Activated CD4-positive, alpha-beta T cell treated with anti-CD3 and anti-CD28 coated beads, Interleukin-10, Interleukin-2, amounts not matched to agents 100 ng/mL and 50 ng/mL, durations not matched to agents 16 hours and 8 hours (primary cell): Measurements from ENCODE around the gene ITSN1.
A peak's percentile ranks its signal among the peaks of the same experiment; 100 is the strongest.
"Not testable (repeated sequence)": the region's sequence is repeated elsewhere in the genome, so short reads cannot be mapped to it uniquely, and the experiment has no call there.

Experiments
- DNase-seq: peaks from one replicate; pipeline ENCODE4 v3.0.0-alpha.2; 2020

Gene ITSN1

DNA sequence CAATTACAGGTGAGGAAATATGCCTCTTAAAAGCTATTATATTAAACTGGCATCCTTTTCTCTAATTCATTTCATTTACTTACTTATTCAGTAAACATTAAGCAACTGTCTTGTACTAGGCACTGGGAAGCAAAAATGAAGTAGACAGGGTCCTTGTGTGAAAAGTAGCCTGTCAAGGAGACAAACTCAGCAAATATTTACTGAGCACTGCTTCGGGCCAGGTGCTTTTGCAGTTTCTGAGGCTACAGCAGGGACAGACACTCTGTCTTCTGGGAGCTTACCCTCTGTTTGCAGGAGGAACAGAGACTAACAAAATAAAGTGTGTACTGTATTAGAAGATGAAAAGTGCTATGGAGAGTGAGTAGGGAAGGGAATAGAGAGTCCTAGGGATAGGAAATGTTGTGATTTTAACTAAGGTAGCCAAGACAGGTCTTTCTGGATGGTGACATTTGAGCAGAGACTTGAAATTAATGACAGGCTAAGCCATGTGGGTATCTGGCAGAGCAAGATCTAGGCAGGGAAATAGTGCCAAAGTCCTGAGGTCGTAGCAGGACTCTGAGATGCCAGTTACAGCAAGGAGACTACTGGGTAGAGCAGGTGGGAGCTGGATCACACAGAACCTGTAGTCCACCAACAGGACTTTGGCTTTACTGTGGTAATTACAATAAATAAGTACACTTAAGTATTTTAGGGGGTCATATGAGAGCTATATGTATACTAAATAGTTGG is 133.0 kb downstream of the ITSN1 start:
- DNase-seq, result no peak

DNA sequence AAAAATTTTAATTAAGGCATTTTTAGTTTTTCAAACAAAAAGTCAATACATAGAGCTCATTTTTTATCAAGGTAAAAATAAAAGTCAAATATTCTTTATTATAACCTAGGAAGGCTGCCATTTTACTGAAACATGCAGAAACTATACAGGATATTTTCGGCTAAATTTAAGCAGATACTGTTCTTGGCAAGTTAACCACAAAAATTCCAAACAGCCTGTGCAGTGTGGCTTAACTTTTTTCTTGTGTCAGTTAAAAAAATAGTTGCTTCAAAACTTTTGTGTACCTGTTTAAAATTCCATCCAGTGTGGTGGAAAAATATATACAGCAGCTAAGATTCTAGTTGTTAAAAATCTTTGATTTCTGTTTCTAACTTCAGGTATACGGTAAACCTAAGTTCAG is 138.3 kb downstream of the ITSN1 start:
- DNase-seq, result no peak

DNA sequence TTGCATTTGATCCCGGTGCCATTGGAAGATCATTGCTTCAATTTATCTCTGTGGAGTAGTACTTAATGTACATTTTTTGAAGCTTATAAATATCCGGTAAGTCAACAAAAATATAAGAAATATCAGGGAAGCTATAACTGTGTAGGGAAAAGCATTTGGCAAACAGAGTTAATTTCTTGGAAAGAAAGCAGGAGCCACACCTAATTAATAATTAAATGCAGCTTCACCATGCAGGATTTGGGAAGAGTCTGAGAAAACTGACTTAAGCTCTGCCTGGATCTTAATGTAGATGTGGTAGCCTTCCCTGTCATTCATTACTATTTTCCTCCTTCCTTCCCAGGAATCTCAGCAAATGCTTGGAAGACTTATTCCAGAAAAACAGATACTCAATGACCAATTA is 138.8 kb downstream of the ITSN1 start:
- no peak for DNase-seq

DNA sequence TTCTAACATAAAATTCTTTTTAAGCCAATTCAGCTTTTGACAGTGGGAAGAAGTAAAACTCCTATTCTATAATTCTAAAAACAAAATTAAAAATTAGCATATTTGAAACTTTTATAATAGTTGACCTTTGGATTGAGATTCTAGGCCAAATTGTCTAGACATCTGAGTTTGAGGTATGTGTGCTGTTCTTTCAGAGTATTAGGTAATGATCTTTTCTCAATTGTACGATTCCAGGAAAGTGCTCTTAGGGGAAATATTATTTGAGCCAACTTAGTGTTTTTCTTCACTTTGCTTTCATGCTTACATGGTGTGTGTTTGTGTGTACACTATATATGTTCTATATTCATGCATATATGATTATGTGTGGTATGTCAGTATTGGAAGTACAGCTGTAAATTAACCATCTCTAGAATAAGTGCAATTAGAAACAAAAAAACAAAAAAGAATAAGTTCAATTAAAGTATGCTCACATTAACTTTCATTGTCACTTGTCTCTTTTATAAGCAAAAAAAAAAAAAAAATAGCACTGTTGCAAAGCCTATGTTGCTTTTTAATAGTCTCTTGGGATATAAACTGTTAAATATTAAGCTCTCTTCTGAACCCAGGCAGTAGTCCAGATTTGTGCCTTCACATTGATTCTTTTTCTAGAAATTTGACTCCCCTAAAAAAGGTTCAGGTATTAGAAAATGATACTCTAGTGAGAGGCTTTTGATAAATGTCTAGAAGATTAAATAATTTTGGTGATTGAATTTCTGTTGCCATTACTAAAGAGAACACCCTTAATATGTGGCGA is 141.1 kb downstream of the ITSN1 start:
- no peak for DNase-seq

DNA sequence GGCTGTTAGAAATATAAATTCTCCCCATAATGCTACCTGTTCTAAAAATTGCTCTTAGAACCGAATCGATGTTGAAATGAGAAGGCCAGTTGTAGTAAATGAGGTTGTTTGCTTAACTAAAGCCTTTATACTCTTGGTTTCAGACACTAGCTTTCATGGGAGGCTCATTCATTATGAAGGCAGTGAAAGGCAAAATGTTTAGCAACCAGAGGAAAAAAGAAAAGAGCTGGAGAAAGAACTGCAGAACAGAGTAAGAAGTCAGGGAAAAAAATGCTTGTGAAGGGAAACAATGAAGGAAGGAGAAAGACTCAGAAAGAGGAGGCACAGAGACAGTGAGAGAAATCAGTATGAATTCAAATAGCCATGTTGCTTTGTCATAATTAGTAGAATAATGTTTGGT is 145.1 kb downstream of the ITSN1 start:
- no peak for DNase-seq

DNA sequence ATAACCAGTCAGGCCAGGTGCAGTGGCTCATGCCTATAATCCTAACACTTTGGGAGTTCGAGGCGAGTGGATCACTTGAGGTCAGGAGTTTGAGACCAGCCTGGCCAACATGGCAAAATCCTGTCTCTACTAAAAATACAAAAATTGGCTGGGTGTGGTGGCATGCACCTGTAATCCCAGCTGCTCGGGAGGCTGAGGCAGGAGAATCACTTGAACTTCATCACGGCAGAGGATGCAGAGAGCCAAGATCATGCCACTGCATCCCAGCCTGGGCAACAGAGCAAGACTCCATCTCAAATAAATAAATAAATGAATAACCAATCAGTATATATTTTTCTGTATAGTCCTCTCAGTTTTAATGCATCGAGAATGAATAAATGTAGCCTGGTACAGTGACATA is 146.1 kb downstream of the ITSN1 start:
- not testable (repeated sequence) for DNase-seq

DNA sequence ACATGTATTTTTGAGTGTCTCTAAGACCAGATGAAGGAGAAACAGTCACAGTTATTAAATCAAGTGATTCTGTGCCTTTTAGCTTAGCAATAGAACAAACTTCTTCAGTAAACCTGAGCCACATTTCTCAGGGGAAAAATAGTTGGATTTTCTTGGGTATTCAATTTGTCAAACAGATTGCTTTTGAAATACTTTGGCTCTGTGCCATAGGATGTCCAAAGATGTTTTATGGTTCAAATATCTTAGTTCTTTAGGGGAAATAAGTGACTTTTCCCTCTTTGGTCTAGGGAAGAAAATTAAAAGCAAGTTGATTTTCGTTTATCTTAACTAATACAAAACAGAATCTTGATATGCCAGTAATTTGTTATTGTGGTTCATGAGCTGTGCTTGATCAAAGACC is 147.4 kb downstream of the ITSN1 start:
- DNase-seq, result no peak

DNA sequence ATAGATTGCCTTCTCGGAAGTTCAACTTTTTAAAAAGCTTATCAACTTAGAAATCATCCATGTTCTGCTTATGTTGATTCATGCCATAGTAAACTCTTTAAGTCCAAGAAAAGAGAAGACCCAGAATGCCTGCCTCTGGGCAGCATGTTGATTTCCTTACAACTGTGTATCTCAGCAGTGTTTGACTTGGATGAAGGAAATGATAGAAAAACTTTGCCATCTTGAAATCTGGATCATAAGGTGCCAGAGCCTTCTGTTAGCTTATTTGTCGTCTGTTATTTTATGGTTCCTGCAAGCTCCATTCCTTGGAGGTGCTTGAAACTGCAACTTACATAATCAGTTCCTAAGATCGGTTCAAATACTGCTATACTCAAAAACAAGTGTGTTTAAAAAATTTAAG is 148.8 kb downstream of the ITSN1 start:
- no peak for DNase-seq

DNA sequence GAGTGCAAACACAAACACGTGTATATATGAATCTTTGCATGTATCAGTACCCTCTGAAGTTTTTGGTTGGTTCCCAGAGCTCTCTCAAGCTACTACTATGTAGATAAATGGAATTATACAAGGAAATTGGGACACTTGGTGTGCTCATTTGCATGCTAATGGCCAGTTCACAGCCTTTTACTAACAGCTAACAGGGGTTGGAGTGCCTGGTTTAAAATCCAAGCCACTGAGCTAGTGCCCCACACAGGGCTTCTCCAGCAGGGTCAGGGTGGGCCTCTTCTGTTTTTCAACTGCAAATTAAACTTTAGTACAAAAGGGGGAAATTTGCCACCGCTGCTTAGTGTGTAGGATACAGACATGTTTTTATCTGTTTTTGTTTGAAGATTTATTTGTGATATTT is 152.3 kb downstream of the ITSN1 start:
- no peak for DNase-seq

DNA sequence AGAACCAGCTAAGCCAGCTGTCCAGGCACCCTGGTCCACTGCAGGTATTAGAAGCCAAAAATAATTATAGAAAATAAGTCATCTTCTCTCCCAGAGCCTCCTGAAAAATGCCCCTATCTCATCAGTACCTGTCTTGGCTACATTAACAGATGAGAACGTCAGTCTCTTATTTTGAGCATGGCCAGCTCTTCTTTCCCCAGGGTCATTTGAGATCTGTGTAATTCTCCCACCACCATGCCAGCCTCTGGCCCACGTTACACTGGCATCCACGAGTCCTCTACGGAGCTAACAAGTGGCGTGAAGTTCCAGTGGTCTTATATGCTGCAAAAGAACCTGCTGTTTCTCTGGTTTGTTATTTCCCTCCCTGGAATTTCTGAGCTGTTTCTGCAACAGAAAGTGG is 155.3 kb downstream of the ITSN1 start:
- no peak for DNase-seq

DNA sequence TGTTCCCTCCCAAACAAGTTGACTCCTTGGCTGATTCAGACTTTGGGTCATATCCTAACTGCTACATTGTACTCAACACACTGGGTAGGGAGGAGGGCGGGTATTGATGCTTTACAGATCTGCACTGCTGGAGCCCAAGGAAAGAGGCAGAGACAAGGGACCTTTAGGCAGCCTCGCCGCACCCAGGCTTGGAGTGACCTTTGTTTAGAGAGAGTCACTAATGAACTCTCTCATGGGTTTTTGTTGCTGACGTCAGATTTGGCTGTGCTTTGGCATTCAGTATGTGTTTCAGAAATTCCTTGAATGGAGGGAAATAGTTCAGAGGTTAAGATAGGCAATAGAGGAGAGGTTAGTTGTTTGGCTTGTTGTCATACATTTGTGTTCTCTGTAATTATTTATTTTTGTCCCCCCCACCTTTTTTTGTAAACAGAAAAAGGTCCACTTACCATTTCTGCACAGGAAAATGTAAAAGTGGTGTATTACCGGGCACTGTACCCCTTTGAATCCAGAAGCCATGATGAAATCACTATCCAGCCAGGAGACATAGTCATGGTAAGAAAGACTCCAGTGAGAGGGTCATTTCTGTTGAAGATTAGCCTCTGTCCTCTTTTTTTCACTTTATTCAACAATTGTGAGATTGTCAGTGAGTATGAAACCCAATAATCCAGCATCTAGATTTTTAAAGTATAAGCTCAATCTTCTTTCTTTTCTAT is 157.2 kb downstream of the ITSN1 start:
- no peak for DNase-seq

DNA sequence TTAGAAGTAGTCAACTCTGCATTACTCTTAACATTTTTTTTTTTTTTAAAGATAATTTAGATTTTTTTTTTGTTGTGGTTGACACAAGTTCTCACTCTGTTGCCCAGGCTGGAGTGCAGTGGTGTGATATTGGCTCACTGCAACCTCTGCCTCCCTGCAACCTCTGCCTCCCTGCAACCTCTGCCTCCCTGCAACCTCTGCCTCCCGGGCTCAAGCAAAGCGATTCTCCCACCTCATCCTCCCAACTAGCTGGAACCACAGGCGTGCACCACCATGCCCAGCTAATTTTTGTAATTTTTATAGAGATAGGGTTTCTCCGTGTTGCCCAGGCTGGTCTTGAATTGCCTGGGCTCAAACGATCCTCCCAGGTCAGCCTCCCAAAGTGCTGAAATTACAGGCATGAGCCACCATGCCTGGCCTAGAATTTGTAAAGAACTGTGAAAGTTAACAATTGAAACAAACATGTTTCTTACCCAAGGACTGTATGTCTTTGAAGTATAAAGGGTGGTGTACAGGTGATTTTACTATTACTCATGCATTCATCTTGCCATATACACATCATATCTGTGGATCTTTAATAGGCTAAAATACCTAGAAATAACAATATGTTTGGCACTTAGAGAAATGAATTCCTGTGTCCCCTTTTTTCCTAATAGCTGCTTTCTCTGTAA is 158.6 kb downstream of the ITSN1 start:
- DNase-seq, result no peak

DNA sequence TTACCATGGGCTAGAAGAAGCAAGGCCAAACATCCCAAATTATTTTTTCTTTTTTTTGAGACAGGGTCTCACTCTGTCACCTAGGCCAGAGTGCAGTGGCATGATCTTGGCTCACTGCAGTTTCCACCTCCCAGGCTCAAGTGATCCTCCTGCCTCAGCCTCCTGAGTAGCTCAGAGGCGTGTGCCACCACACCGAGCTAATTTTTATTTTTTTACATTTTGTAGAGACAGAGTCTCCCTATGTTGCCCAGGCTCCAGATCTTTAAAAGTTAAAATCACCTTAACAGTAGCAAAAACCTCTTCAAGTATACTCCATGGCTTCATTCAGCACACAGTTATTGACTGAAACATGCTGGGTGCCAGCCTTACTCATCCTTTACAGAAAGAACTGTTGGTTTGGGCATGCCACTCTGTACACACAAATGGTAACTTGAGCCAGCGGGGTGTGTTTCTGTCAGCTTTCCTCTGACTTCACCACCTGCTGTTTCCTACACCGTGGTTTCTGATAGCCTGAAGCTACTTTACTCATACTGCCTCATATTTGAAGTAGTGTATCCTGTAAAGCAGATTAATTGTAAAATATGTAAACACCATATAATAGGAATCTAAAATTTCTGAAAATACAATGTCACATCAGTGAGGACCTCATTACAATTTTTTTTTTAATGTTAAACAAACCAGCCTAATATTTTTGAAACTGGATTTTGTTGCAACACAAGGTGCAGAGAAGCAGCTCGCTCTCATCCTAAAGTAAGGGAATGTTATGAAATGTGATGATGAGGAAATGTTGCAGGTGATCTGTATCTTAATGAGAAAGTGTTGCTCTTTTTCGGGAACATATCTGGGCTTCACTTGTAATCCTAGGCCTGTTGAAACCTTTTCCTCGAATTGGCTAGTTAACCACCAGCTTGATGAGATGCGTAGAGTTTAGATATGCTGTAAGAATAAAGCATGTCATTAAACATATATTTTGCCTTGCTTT is 159.4 kb downstream of the ITSN1 start:
- peak; percentile 48 for DNase-seq

DNA sequence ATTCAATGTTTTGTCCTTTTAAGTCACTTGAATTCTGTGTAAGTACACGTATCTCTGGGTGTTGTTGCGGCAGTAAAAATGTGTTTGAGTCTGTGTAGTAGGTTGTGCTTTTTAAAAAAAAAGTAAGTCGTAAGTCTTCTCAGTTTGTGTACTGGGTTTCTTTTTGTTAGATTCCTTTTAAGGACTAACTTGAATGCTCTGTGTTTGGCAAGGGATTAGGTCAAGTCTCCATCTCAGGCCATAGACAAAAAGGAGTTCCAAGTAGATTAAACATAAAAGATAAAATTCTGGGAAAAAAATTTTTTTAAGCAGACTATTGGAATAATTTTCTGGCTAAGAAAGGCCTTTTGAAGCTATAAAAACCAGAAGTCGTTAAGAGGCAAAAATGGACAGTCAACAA is 160.2 kb downstream of the ITSN1 start:
- no peak for DNase-seq

DNA sequence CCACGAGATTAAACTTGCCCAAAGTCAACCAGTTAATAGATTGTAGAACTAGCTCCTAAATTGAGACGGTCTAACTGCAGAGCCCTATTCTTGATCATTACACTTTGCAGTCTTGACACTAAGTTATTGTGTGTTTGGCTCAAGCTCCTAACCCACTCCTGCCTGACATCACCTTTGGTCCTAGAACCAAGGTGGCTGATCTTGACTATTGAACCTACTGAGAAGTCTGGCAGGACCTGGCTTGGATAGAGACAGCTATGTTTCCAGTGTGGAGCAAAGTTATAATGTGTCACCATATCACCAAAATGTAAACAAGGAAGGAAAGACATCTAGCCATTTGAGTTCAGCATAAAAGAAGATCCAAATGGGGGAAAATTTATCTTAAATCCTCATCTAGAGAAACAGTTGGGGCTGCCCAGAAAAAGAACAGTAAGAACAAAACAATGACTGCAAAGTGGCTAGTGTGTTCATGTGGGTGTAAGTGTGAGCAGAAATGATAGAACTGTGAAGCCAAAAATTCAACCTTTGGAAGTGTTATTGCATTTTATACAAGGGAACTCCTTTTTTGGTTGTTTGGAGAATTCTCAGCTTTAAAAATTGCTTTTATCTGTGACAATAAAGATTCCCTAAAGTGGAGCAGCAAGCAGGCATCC is 166.5 kb downstream of the ITSN1 start:
- DNase-seq, result peak; percentile 5

DNA sequence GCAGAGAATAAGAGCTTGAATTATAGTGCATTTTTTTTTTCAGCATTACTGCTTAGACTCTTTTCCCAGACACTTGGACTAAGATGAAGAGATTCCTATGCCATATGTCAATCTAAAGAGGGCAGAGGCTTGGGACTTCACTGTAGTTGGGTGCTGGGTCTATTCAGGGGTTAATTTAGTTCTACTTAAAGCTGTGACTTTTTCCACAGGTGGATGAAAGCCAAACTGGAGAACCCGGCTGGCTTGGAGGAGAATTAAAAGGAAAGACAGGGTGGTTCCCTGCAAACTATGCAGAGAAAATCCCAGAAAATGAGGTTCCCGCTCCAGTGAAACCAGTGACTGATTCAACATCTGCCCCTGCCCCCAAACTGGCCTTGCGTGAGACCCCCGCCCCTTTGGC is 168.5 kb downstream of the ITSN1 start:
- DNase-seq, result no peak

DNA sequence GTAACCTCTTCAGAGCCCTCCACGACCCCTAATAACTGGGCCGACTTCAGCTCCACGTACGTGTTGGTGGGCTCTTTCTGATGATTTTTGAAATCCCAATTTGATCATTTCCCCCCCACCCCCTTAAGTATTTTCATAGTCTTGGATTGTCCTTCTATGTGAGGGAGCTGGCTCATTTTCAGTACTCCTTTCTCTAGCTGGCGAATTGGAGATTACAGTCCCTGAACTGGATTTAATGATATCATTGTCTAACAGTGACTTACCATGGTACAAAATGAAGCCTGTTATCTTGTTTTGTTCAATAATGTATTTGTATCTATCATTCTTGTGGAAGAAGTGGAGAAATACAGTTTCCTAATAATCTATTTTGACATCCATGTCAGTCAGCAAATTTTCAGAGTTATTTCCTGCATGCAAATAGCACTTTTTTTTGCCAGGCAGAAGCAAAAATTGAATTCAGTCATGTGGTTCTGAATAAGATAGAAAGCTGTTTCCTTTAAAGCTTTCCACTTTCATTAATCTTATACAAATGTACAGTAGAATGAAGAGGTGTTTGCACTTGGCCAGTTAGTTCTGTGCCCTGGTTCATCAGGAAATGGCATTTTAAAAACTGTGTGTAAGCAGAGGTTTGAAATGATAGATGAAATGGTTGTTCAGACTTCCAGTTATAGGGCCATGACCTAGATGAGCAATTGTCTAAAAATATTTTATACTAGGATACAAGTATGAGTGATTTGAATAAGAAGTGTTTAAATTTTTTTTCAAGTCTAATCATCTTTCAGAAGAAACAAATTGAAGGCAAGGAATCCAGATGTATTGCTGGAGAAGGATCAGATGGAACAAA is 169.1 kb downstream of the ITSN1 start:
- no peak for DNase-seq

DNA sequence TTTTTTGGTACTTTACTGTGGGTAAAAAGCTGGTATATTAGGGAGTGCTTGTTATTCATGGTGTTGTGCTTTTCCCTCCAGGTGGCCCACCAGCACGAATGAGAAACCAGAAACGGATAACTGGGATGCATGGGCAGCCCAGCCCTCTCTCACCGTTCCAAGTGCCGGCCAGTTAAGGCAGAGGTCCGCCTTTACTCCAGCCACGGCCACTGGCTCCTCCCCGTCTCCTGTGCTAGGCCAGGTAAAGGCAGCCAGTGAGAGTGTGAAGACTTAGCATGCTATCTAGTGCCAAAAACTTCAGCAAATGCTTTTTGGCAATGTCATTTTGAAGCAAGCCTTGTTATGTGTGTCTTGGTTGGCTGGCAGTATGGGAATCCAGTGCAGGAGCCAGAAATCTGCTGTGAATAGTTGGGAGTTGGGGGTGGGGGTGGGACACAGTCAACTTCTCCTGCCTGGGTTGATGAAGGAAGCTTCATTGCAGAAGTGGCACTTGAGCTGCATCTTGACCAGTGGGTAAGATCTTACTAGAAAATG is 171.6 kb downstream of the ITSN1 start:
- no peak for DNase-seq

DNA sequence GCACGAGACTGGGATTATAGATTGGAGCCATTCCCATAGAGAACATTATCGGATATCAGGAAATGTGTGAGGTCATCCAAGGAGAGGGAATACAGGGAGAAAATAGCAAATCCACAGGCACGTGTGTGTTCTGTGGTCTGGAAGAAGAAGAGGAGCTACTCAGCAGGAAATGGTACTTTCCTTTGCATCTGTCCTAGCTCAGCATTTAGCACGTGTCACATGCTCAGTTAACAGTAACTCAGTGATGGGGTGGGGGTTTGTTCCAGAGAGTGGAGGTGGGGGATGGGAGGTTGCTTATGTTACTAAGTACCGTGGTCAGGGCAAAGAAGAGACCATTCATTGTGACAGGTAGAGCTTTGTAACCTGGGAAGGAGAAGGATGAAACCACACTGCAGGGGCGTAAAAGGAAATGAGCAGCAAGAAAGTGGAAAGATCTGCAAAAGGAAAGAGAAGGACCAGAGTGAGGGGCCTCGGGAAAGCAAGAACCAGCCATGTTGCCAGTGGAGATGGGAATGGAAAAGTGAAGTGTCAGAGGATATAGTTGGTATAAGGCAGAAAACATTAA is 172.9 kb downstream of the ITSN1 start:
- no peak for DNase-seq

DNA sequence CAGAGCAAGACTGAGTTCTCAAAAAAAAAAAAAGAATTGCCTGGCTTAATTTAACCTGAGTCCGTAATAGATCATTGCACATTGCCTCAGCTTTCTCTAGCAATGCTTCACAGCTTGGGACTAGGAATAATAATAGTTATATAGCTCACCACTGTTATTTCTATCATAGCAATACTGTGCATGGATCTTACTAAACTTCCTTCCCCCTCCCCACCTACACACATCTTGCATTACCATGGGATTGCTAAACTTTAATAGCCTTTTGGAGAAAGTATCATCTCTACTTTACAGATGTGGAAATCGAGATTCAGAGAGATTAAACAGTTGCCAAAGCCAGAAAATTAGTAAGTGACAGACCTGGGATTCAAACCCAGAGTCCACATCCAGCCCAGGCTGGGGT is 173.9 kb downstream of the ITSN1 start:
- DNase-seq, result no peak
